Choroid plexus epithelial cell (primary cell): Measurements from ENCODE around the gene MSL3.
A peak's percentile ranks its signal among the peaks of the same experiment; 100 is the strongest.

Experiments used
- DNase-seq: peaks from one replicate; pipeline ENCODE4 v3.0.0-alpha.2; 2010; ENCODE audit warnings: low read depth
- H3K4me3 ChIP-seq: 2 replicates; pipeline ENCODE4 v1.5.1; 2011; ENCODE audit warnings: low read depth, mild to moderate bottlenecking, control low read depth, low read length, moderate library complexity
- TF ChIP-seq, protein P1 (sequence below): conservative IDR thresholded peaks from 2 replicates; pipeline ENCODE4 v1.5.1; 2011; ENCODE audit warnings: low read depth, mild to moderate bottlenecking, control low read depth, inconsistent platforms, low read length, moderate library complexity

MSL3 gene

DNA sequence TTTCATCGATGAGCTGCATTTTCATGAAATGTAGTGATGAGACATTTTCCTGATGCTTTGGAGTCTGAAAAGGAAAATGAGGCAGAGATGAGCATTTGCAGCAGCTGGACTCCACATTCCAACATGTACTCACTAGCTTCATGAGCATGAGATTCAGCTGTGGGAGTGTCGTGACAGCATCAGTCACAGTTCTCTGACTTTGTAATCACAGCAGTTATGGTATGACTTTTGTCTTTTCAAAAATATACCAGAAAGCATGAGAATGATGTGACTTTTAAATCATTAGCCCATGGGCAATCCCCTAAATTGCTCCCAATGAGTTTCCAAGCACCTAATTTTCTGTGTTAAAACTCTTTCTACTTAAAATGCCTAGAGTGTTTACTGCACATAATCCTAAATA lies 18.3 kb upstream of the MSL3 start:
- TF ChIP-seq, protein P1, sequence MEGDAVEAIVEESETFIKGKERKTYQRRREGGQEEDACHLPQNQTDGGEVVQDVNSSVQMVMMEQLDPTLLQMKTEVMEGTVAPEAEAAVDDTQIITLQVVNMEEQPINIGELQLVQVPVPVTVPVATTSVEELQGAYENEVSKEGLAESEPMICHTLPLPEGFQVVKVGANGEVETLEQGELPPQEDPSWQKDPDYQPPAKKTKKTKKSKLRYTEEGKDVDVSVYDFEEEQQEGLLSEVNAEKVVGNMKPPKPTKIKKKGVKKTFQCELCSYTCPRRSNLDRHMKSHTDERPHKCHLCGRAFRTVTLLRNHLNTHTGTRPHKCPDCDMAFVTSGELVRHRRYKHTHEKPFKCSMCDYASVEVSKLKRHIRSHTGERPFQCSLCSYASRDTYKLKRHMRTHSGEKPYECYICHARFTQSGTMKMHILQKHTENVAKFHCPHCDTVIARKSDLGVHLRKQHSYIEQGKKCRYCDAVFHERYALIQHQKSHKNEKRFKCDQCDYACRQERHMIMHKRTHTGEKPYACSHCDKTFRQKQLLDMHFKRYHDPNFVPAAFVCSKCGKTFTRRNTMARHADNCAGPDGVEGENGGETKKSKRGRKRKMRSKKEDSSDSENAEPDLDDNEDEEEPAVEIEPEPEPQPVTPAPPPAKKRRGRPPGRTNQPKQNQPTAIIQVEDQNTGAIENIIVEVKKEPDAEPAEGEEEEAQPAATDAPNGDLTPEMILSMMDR: no peak
- no peak for DNase-seq

DNA sequence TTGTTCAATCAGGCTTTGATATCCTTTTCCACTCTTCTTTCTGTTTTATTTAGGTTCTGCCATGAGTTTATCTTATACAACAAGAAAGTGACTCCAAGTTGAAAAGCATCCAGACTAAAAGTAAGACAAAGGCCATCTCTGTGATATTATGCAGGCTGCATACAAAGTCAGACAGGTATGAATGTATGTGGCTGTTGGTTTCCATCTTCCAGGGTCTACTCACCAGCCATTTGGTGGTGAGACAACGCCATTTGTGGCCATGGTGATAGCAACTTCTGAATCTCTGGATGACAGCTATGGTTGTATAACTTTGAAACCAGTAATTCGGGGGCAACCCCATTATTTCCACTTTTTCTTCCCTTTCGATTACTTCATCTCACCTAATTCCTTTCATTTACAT lies 17.2 kb upstream of the MSL3 start:
- no peak for DNase-seq
- TF ChIP-seq, protein P1: no peak
- H3K4me3 ChIP-seq: no peak overlapping the region

More for the DNA sequence above, 18.3 kb upstream of the MSL3 start:
- no peak overlapping the region for H3K4me3 ChIP-seq

DNA sequence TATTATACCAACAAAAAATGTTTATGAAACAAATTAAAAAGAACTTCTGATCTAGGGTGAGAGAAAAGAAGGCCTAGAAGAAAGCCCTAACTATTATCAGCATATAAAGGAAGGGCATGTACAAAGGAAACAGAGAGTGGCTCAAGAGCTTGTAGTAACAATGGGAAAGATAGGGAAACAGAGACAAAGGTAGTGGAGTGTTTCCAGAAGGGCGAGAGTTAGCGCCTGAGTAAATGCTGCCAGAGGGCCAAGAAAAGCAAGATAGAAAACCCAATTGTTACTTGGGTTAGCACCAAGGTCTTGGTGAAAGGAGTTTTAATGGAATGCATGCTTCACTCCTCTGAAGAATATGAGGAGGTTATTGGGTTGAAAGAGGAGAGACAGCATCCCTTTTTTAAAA lies 16.5 kb upstream of the MSL3 start:
- TF ChIP-seq, protein P1: no peak
- no peak for DNase-seq

DNA sequence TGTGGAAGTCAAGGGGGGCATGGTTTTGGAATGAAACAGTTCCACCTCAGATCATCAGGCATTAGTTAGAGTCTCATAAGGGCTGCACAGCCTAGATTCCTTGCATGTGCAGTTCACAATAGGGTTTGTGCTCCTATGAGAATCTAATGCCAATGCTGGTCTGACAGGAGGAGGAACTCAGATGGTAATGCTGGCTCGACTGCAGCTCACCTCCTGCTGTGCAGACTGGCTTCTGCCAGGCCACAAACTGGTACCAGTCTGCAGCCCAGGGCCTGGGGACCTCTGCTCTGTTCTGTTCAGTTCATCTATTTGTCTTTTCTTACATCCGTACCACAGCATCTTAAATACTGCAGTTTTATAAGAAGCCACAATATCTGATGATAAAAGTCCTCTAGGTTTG lies 12.2 kb upstream of the MSL3 start:
- TF ChIP-seq, protein P1: no peak
- H3K4me3 ChIP-seq: no peak overlapping the region
- DNase-seq: no peak

More for the DNA sequence above, 16.5 kb upstream of the MSL3 start:
- no peak overlapping the region for H3K4me3 ChIP-seq

DNA sequence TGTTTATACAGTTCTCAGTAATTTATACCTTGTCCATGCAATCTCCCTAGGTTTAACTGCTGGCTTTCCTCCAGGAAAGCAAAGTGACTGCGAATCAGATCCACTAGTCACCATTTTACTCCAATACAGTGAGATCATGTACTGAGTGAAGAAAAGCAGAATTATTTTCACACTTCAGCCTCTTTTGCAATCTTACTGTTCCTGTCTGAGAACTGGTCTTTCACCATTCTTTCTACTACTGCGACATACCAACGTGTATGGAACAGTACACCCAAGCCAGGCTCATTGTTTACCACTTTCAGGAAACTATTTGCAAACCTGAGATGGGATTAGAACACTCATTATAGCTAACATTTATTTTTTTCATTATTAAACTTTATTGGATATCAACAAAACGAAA lies 8.0 kb upstream of the MSL3 start:
- H3K4me3 ChIP-seq: no peak overlapping the region
- peak; percentile 7 for DNase-seq
- TF ChIP-seq, protein P1: no peak

DNA sequence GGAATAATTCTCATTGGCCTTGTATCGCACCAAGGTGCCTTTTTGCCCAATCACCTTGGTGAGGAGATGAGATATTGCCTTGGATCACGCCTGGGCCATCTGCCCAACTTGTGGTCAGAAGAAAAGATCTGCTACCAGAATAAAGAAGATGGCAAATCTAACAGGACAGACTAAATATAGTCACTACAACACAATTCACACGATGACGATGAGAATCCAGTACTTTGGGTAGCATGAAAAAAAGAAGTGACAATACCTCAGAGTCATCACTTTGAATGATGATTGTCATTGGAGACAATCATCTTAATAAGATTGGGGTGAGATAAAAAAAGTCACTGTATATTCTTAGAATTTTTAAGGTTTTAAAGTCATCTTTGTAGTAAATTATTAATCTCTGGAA lies 7.3 kb upstream of the MSL3 start:
- no peak for DNase-seq
- no peak overlapping the region for H3K4me3 ChIP-seq
- TF ChIP-seq, protein P1: no peak

DNA sequence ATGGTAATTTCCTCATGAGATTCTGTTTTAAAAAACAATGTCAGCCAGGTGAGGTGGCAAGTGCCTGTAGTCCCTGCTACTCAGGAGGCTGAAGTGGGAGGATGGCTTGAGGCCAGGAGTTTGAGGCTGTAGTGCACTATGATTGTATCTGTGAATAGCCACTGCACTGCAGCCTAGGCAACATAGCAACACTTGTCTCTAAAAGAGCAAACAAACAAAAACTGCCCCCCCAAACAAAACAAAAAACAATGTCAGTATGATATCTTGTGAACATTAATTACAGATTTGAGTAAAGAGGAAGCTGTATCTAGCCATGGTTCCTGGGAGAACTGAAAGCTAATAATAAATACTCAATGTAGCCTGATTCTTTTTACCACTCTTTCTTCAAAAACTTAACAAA lies 6.8 kb upstream of the MSL3 start:
- no peak for DNase-seq
- H3K4me3 ChIP-seq: no peak overlapping the region
- TF ChIP-seq, protein P1: no peak
